ENCODE results near the gene HCAR3.

The HCAR3 gene

GRCh38 chr12:122747224-122748135, 30.9 kb upstream of the HCAR3 start:
- TF ChIP-seq POLR2A (IDR thresholded peaks at IDR 0.05; ENCODE audit: extremely low read depth, insufficient read length): no peak
- TF ChIP-seq MAX (IDR thresholded peaks at IDR 0.05; ENCODE audit: low read depth, low read length): no peak
- no peak for TF ChIP-seq CTCF (IDR thresholded peaks at IDR 0.05; ENCODE audit: low read depth, low read length)
- TF ChIP-seq MYC (IDR thresholded peaks at IDR 0.05; ENCODE audit: low read depth, low read length): no peak
- no peak overlapping the region for H3K4me3 ChIP-seq (ENCODE audit: low read depth, low read length)
- peak; percentile 56 for DNase-seq (ENCODE audit: low read depth)

- TF ChIP-seq MAX (IDR thresholded peaks at IDR 0.05; ENCODE audit: low read depth, low read length) (no peak), POLR2A (IDR thresholded peaks at IDR 0.05; ENCODE audit: extremely low read depth, insufficient read length) (no peak), CTCF (IDR thresholded peaks at IDR 0.05; ENCODE audit: low read depth, low read length) (no peak), MYC (IDR thresholded peaks at IDR 0.05; ENCODE audit: low read depth, low read length) (no peak)
- DNase-seq (ENCODE audit: low read depth): no peak
- no peak overlapping the region for H3K4me3 ChIP-seq (ENCODE audit: low read depth, low read length)
Measured at GRCh38 chr12:122743895-122744525, 27.4 kb upstream of the HCAR3 start.

- TF ChIP-seq POLR2A (IDR thresholded peaks at IDR 0.05; ENCODE audit: extremely low read depth, insufficient read length) (no peak), MAX (IDR thresholded peaks at IDR 0.05; ENCODE audit: low read depth, low read length) (no peak), MYC (IDR thresholded peaks at IDR 0.05; ENCODE audit: low read depth, low read length) (no peak), CTCF (IDR thresholded peaks at IDR 0.05; ENCODE audit: low read depth, low read length) (no peak)
- DNase-seq (ENCODE audit: low read depth): peak; percentile 47
- no peak overlapping the region for H3K4me3 ChIP-seq (ENCODE audit: low read depth, low read length)
Measured at GRCh38 chr12:122740351-122740750, 23.7 kb upstream of the HCAR3 start.

- DNase-seq (ENCODE audit: low read depth): no peak
- H3K4me3 ChIP-seq (ENCODE audit: low read depth, low read length): no peak overlapping the region
- TF ChIP-seq MYC (IDR thresholded peaks at IDR 0.05; ENCODE audit: low read depth, low read length) (no peak), CTCF (IDR thresholded peaks at IDR 0.05; ENCODE audit: low read depth, low read length) (no peak), MAX (IDR thresholded peaks at IDR 0.05; ENCODE audit: low read depth, low read length) (no peak), POLR2A (IDR thresholded peaks at IDR 0.05; ENCODE audit: extremely low read depth, insufficient read length) (no peak)
Measured at GRCh38 chr12:122738571-122738970, 22.0 kb upstream of the HCAR3 start.

GRCh38 chr12:122732611-122733010, 16.0 kb upstream of the HCAR3 start:
- no peak overlapping the region for H3K4me3 ChIP-seq (ENCODE audit: low read depth, low read length)
- no peak for TF ChIP-seq MYC (IDR thresholded peaks at IDR 0.05; ENCODE audit: low read depth, low read length)
- TF ChIP-seq CTCF (IDR thresholded peaks at IDR 0.05; ENCODE audit: low read depth, low read length): no peak
- no peak for TF ChIP-seq POLR2A (IDR thresholded peaks at IDR 0.05; ENCODE audit: extremely low read depth, insufficient read length)
- TF ChIP-seq MAX (IDR thresholded peaks at IDR 0.05; ENCODE audit: low read depth, low read length): no peak
- DNase-seq (ENCODE audit: low read depth): no peak
